HepG2 (cell line): ENCODE results near the gene TBC1D20. TPM values are rescaled to one million over a fixed set of nuclear protein-coding genes. Genes with fewer than 3 reads are reported as not detected.

Experiments used
- CCAR2 ChIP-seq: fragments of 200-400 bp; formaldehyde crosslinking; optimal IDR thresholded peaks from 2 replicates; pipeline ENCODE3; 2018; ENCODE audit warnings: low read depth, mild to moderate bottlenecking, low read length, moderate library complexity
- HHEX ChIP-seq: IDR thresholded peaks from 2 replicates; pipeline ENCODE4 v1.6.1; 2016; ENCODE audit warnings: control low read depth
- ISX ChIP-seq: sonication (generic); formaldehyde crosslinking; conservative IDR thresholded peaks from 2 replicates; pipeline ENCODE4 v1.5.0; 2020; ENCODE audit warnings: missing genetic modification reagents
- JDP2 ChIP-seq: sonication (generic); formaldehyde crosslinking; IDR thresholded peaks from 2 replicates; pipeline ENCODE4 v1.8.1; 2022; ENCODE audit warnings: missing genetic modification reagents, borderline replicate concordance
- KLF11 ChIP-seq: IDR thresholded peaks from 2 replicates; pipeline ENCODE4 v1.6.1; 2016; ENCODE audit warnings: missing compliant biosample characterization
- PRMT3 ChIP-seq: sonication (generic); formaldehyde crosslinking; IDR thresholded peaks from 2 replicates; pipeline ENCODE4 v1.8.1; 2022; ENCODE audit warnings: low read depth, mild to moderate bottlenecking, moderate library complexity, missing genetic modification reagents, borderline replicate concordance
- SRSF9 ChIP-seq: fragments of 200-400 bp; formaldehyde crosslinking; IDR thresholded peaks from 2 replicates; pipeline ENCODE4 v1.6.1; 2018; ENCODE audit warnings: borderline replicate concordance, mild to moderate bottlenecking, low read depth, low read length; ENCODE audit not compliant: insufficient read depth, poor library complexity, severe bottlenecking
- SYNCRIP ChIP-seq: fragments of 200-400 bp; formaldehyde crosslinking; IDR thresholded peaks from 2 replicates; pipeline ENCODE4 v1.6.1; 2018; ENCODE audit warnings: mild to moderate bottlenecking, low read depth, low read length; ENCODE audit not compliant: insufficient read depth
- ZNF180 ChIP-seq: sonication (generic); formaldehyde crosslinking; IDR thresholded peaks from 2 replicates; pipeline ENCODE4 v1.4.0; 2020; ENCODE audit warnings: low read depth, missing genetic modification reagents, borderline replicate concordance
- ZNF251 ChIP-seq: sonication (generic); formaldehyde crosslinking; IDR thresholded peaks from 2 replicates; pipeline ENCODE4 v1.9.0; 2021; ENCODE audit warnings: mild to moderate bottlenecking, missing genetic modification reagents
- ZNF460 ChIP-seq: sonication (generic); formaldehyde crosslinking; IDR thresholded peaks from 2 replicates; pipeline ENCODE4 v1.5.1; 2020; ENCODE audit warnings: missing genetic modification reagents, mild to moderate bottlenecking, borderline replicate concordance
- ZNF569 ChIP-seq: sonication (generic); formaldehyde crosslinking; IDR thresholded peaks from 2 replicates; pipeline ENCODE4 v1.5.0; 2020; ENCODE audit warnings: mild to moderate bottlenecking, missing genetic modification reagents, moderate library complexity, borderline replicate concordance
- ZNF615 ChIP-seq: sonication (generic); formaldehyde crosslinking; IDR thresholded peaks from 2 replicates; pipeline ENCODE4 v1.5.0; 2020; ENCODE audit warnings: mild to moderate bottlenecking, missing genetic modification reagents, borderline replicate concordance
- ZNF7 ChIP-seq: IDR thresholded peaks from 2 replicates; pipeline ENCODE4 v1.6.1; 2016; ENCODE audit warnings: missing biosample characterization, missing genetic modification reagents
- ZNF780A ChIP-seq: sonication (generic); formaldehyde crosslinking; IDR thresholded peaks from 2 replicates; pipeline ENCODE4 v1.8.0; 2022; ENCODE audit warnings: mild to moderate bottlenecking, missing genetic modification reagents, moderate library complexity
- polyA plus RNA-seq, 8 experiments: library from polyadenylated mRNA; depleted of rRNA in 3 of 8; stranded (reverse) in 7 of 8; unstranded in 1 of 8; fragments of >200 nt; fragmentation: Illumina TruSeq in 4 of 8; extraction: Trizol in 4 of 8; gene quantifications; 2 replicates each; pipeline versions ENCODE4 v1.2.1 to v1.2.3, GENCODE V29; 2011 to 2016; ENCODE audit warnings: low read depth in 4 of 8, missing spikeins in 1 of 8, mixed read lengths in 1 of 8; ENCODE audit not compliant: insufficient read depth in 1 of 8
- total RNA-seq, 5 experiments: library from RNA; depleted of rRNA; stranded (reverse); fragments of >200 nt; fragmentation: Illumina TruSeq; extraction: Trizol; gene quantifications; 2 replicates each; pipeline ENCODE4 v1.2.3, GENCODE V29; 2016; ENCODE audit warnings: low read depth in 1 of 5
- TF ChIP-seq, protein P1 (sequence below): IDR thresholded peaks from 2 replicates; pipeline ENCODE4 v1.6.1; 2016; ENCODE audit warnings: low read depth, control low read depth
- TF ChIP-seq, protein P2 (sequence below): sonication (generic); formaldehyde crosslinking; IDR thresholded peaks from 2 replicates; pipeline ENCODE4 v1.8.0; 2022; ENCODE audit warnings: mild to moderate bottlenecking, missing genetic modification reagents, moderate library complexity
- TF ChIP-seq, protein P3 (sequence below): sonication (generic); formaldehyde crosslinking; IDR thresholded peaks from 2 replicates; pipeline ENCODE4 v1.5.1; 2020; ENCODE audit warnings: missing genetic modification reagents, mild to moderate bottlenecking, borderline replicate concordance
- TF ChIP-seq, protein P4 (sequence below): sonication (generic); formaldehyde crosslinking; conservative IDR thresholded peaks from 2 replicates; pipeline ENCODE4 v1.4.0; 2020; ENCODE audit warnings: missing genetic modification reagents
- TF ChIP-seq, protein P5 (sequence below): sonication (generic); formaldehyde crosslinking; IDR thresholded peaks from 2 replicates; pipeline ENCODE4 v1.8.1; 2023; ENCODE audit warnings: mild to moderate bottlenecking, inconsistent platforms, moderate library complexity, missing genetic modification reagents, borderline replicate concordance
- TF ChIP-seq, protein P6 (sequence below): sonication (generic); formaldehyde crosslinking; IDR thresholded peaks from 2 replicates; pipeline ENCODE4 v1.8.0; 2023; ENCODE audit warnings: mild to moderate bottlenecking, missing genetic modification reagents

The TBC1D20 gene
- total and polyA plus RNA-seq, 2 of the 13 experiments (the other 11 are each of a cell fraction or from before 2014, with no cell fraction given) = 36.6 to 47.1 TPM

DNA sequence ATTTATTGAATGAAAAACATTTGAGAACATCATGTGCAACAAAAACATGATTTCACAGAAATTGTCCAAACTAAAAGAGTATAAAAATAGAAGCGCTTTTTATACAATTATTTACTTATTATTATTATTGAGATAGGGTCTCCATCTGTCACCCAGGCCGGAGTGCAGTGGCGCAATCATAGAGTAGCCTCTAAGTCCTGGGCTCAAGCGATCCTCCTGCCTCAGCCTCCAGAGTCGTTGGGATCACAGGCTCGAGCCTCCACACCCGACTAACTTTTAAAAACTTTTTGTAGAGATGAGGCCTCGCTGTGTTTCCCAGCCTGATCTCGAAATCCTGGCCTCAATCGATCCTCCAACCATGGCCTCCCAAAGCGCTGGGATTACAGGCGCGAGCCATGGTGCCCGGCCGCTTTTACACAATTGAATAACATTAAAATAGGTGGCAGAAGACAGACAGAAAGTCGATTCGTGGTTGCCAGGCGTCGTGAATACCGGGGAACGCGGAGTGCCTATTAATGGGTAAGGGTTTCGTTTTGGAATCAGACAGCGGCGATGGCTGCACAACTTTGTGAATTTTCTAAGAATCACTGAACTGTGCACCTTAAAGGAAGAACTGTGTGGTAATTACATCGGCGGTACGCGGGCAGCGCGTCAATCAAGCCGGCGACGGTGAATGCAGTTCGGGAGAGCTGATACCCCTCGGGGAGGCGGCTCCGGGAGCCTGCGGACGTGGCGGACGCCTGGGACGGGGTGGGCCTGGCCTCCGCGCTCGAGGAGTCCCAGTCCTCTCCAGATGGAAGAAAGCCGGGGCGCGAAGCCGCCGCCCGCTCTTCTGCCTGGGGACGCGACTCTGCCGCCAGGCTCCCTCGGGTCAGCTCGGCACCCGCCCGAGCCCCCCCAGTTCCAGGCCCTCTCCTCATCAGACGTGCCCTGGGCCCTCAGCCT, 807 bp downstream of the TBC1D20 start (continued):
- TF ChIP-seq, protein P1, sequence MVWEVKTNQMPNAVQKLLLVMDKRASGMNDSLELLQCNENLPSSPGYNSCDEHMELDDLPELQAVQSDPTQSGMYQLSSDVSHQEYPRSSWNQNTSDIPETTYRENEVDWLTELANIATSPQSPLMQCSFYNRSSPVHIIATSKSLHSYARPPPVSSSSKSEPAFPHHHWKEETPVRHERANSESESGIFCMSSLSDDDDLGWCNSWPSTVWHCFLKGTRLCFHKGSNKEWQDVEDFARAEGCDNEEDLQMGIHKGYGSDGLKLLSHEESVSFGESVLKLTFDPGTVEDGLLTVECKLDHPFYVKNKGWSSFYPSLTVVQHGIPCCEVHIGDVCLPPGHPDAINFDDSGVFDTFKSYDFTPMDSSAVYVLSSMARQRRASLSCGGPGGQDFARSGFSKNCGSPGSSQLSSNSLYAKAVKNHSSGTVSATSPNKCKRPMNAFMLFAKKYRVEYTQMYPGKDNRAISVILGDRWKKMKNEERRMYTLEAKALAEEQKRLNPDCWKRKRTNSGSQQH (CRISPR knock-in tag) = no peak; the same call in 1 of the 2 replicates
- TF ChIP-seq SRSF9 (no peak), ZNF460 (no peak), ZNF251 (CRISPR knock-in tag) (no peak), ZNF7 (CRISPR knock-in tag) (no peak), ZNF780A (CRISPR knock-in tag) (no peak), ZNF569 (CRISPR knock-in tag) (no peak), SYNCRIP (no peak), ISX (CRISPR knock-in tag) (0 out of 2 replicates have a peak, but pooled peaks have one; percentile 40), KLF11 (CRISPR knock-in tag) (no peak), JDP2 (CRISPR knock-in tag) (no peak), HHEX (CRISPR knock-in tag) (no peak), ZNF180 (CRISPR knock-in tag) (no peak; the same call in 1 of the 2 replicates), CCAR2 (no peak), ZNF615 (no peak), PRMT3 (no peak)
- TF ChIP-seq, protein P2, sequence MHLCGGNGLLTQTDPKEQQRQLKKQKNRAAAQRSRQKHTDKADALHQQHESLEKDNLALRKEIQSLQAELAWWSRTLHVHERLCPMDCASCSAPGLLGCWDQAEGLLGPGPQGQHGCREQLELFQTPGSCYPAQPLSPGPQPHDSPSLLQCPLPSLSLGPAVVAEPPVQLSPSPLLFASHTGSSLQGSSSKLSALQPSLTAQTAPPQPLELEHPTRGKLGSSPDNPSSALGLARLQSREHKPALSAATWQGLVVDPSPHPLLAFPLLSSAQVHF (CRISPR knock-in tag) = peak; percentile 35; the same call in 1 of the 2 replicates
- TF ChIP-seq, protein P3, sequence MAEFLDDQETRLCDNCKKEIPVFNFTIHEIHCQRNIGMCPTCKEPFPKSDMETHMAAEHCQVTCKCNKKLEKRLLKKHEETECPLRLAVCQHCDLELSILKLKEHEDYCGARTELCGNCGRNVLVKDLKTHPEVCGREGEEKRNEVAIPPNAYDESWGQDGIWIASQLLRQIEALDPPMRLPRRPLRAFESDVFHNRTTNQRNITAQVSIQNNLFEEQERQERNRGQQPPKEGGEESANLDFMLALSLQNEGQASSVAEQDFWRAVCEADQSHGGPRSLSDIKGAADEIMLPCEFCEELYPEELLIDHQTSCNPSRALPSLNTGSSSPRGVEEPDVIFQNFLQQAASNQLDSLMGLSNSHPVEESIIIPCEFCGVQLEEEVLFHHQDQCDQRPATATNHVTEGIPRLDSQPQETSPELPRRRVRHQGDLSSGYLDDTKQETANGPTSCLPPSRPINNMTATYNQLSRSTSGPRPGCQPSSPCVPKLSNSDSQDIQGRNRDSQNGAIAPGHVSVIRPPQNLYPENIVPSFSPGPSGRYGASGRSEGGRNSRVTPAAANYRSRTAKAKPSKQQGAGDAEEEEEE (CRISPR knock-in tag) = no peak
- TF ChIP-seq, protein P4, sequence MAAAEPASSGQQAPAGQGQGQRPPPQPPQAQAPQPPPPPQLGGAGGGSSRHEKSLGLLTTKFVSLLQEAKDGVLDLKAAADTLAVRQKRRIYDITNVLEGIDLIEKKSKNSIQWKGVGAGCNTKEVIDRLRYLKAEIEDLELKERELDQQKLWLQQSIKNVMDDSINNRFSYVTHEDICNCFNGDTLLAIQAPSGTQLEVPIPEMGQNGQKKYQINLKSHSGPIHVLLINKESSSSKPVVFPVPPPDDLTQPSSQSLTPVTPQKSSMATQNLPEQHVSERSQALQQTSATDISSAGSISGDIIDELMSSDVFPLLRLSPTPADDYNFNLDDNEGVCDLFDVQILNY (CRISPR knock-in tag) = peak; percentile 60; the same call in 1 of the 2 replicates
- TF ChIP-seq, protein P5, sequence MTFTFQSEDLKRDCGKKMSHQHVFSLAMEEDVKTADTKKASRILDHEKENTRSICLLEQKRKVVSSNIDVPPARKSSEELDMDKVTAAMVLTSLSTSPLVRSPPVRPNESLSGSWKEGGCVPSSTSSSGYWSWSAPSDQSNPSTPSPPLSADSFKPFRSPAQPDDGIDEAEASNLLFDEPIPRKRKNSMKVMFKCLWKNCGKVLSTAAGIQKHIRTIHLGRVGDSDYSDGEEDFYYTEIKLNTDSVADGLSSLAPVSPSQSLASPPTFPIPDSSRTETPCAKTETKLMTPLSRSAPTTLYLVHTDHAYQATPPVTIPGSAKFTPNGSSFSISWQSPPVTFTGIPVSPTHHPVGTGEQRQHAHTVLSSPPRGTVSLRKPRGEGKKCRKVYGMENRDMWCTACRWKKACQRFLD (CRISPR knock-in tag) = peak; percentile 52; the same call in 1 of the 2 replicates
- TF ChIP-seq, protein P6, sequence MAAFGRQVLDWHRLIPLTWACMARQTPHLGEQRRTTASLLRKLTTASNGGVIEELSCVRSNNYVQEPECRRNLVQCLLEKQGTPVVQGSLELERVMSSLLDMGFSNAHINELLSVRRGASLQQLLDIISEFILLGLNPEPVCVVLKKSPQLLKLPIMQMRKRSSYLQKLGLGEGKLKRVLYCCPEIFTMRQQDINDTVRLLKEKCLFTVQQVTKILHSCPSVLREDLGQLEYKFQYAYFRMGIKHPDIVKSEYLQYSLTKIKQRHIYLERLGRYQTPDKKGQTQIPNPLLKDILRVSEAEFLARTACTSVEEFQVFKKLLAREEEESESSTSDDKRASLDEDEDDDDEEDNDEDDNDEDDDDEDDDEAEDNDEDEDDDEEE (CRISPR knock-in tag) = no peak
